Panc1 (cell line): Measurements from ENCODE around the gene SMAP2.

ENCODE experiments used
- POLR2AphosphoS5 ChIP-seq: IDR thresholded peaks from 2 replicates; pipeline ENCODE4 v1.6.1; 2012; ENCODE audit warnings: mild to moderate bottlenecking, low read depth, low read length, moderate library complexity
- TF ChIP-seq, protein P1 (sequence below): fragments of 450-650 bp; IDR thresholded peaks from 2 replicates; pipeline ENCODE4 v1.5.1; 2017; ENCODE audit warnings: mild to moderate bottlenecking

DNA sequence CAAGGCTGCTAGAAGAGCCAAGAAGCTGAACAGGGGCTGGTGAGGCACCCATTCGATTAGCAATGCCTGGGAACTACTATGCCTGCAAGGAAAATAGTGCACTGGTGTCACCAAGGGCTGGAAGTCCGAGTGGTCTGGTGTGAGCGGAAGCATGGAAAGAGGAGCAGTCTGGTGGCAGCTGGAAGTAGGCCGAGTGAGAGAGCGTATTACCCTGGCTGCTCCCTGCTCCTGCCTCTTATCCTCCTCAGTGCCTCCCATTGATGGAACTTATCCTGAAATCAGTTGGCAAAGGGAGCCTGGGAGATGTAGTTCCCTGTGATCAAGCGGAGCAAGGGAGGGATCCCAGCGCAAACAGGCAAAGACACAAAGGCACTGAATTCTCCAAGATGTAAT, 9.6 kb downstream of the SMAP2 start:
- TF ChIP-seq, protein P1, sequence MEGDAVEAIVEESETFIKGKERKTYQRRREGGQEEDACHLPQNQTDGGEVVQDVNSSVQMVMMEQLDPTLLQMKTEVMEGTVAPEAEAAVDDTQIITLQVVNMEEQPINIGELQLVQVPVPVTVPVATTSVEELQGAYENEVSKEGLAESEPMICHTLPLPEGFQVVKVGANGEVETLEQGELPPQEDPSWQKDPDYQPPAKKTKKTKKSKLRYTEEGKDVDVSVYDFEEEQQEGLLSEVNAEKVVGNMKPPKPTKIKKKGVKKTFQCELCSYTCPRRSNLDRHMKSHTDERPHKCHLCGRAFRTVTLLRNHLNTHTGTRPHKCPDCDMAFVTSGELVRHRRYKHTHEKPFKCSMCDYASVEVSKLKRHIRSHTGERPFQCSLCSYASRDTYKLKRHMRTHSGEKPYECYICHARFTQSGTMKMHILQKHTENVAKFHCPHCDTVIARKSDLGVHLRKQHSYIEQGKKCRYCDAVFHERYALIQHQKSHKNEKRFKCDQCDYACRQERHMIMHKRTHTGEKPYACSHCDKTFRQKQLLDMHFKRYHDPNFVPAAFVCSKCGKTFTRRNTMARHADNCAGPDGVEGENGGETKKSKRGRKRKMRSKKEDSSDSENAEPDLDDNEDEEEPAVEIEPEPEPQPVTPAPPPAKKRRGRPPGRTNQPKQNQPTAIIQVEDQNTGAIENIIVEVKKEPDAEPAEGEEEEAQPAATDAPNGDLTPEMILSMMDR, result no peak
- no peak for TF ChIP-seq POLR2AphosphoS5
